Epidermal melanocyte (primary cell): ENCODE results near the gene MCTP2.
"Not testable (repeated sequence)": the region's sequence is repeated elsewhere in the genome, so short reads cannot be mapped to it uniquely, and the experiment has no call there.

Experiments
- DNase-seq: peaks from one replicate; pipeline ENCODE4 v3.0.0; 2011; ENCODE audit warnings: low spot score; ENCODE audit not compliant: insufficient read length

The MCTP2 gene

GRCh38 chr15:94446441-94446840 lies 215.1 kb downstream of the MCTP2 start:
- no peak for DNase-seq

GRCh38 chr15:94451466-94451865 lies 220.1 kb downstream of the MCTP2 start:
- DNase-seq, result no peak

GRCh38 chr15:94453227-94453988 lies 222.0 kb downstream of the MCTP2 start:
- DNase-seq, result no peak

- no peak for DNase-seq
These were observed 223.9 kb downstream of the MCTP2 start for GRCh38 chr15:94455297-94455696.

- DNase-seq, result no peak
These were observed 224.9 kb downstream of the MCTP2 start for GRCh38 chr15:94456226-94456625.

GRCh38 chr15:94457661-94458060 lies 226.3 kb downstream of the MCTP2 start:
- no peak for DNase-seq

- no peak for DNase-seq
These were observed 229.3 kb downstream of the MCTP2 start for GRCh38 chr15:94460624-94461023.

GRCh38 chr15:94467034-94467433 lies 235.7 kb downstream of the MCTP2 start:
- no peak for DNase-seq

GRCh38 chr15:94470492-94470891 lies 239.1 kb downstream of the MCTP2 start:
- DNase-seq, result no peak

GRCh38 chr15:94476686-94477085 lies 245.3 kb downstream of the MCTP2 start:
- no peak for DNase-seq

- DNase-seq, result no peak
These were observed 246.7 kb downstream of the MCTP2 start for GRCh38 chr15:94477913-94478553.

GRCh38 chr15:94478763-94479162 lies 247.4 kb downstream of the MCTP2 start:
- no peak for DNase-seq

GRCh38 chr15:94480289-94480834 lies 249.0 kb downstream of the MCTP2 start:
- DNase-seq, result no peak

GRCh38 chr15:94485148-94485719 lies 253.9 kb downstream of the MCTP2 start:
- no peak for DNase-seq

GRCh38 chr15:94487635-94488034 lies 256.3 kb downstream of the MCTP2 start:
- no peak for DNase-seq

- DNase-seq, result no peak
These were observed 261.8 kb downstream of the MCTP2 start for GRCh38 chr15:94493176-94493575.

GRCh38 chr15:94493586-94493985 lies 262.2 kb downstream of the MCTP2 start:
- not testable (repeated sequence) for DNase-seq

GRCh38 chr15:94494732-94495131 lies 263.4 kb downstream of the MCTP2 start:
- no peak for DNase-seq

GRCh38 chr15:94503293-94503692 lies 271.9 kb downstream of the MCTP2 start:
- DNase-seq, result no peak

GRCh38 chr15:94509259-94509658 lies 277.9 kb downstream of the MCTP2 start:
- no peak for DNase-seq

GRCh38 chr15:94522125-94522524 lies 290.8 kb downstream of the MCTP2 start:
- DNase-seq, result no peak

GRCh38 chr15:94523873-94524272 lies 292.5 kb downstream of the MCTP2 start:
- DNase-seq, result no peak
